ENCODE data around the gene FAM20C. TPM values are rescaled to one million over a fixed set of nuclear protein-coding genes. Genes with fewer than 3 reads are reported as not detected.

Gene FAM20C
- total RNA-seq, 1 experiment from 2014 or later, result 132 TPM

DNA sequence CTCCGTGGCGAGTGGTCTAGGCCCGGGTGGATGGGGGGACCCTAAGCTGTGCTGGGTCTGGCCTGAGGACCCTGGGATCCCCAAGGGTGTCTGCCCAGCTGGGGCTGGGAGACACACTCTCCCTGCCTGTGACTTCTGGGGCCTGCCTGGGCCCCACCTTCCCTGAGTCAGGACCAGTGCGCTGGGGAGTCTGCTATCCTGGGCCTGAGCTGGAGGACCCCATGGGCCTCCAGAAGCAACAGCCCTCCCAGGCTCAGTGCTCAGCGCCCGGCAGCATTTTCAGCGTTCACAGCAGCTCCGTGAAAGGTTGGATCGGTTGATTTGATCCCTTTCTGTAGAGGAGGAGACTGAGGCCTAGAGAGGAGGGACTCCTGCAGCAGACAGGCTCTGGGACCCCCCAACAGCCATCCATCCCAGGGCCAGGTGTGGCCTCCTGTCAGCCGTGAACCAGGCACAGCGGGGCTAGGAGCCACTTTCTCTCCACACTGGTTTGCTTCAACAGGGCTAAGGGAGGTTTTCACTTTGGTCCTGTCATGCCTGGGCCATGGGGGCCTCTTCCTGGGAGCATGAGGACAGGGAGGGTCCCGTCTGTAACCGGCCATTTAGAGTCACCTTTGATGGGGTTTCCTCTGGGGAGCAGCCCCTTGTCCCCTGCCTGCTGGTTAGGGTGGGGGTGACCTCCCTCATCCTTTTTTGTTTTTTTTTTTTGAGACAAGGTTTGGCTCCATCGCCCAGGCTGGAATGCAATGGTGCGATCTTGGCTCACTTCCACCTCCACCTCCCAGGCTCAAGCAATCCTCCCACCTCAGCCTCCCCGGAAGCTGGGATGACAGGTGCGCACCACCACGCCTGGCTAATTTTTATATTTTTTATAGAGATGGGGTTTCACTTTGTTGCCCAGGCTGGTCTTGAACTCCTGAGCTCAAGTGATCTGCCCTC lies 110.0 kb downstream of the FAM20C start:
- DNase-seq (ENCODE audit: low spot score), result no peak

DNA sequence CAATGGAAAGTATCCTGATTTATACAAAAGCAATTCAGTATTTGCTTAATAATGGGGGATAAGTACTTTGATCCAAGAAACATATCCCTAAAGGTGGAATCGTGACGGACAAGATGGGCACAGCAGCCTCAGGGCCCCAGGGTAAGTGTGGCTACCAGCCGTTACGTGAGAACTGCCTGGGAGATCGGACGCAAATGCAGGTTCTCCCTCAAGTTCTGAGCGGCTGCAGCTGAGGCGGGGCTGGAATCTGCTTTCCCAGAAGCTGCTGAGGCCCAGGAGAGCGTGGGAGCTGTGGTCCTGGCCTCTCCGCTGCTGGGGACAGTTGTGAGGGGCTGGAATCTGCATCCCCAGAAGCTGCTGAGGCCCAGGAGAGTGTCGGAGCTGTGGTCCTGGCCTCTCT lies 111.1 kb downstream of the FAM20C start:
- no peak for DNase-seq (ENCODE audit: low spot score)

DNA sequence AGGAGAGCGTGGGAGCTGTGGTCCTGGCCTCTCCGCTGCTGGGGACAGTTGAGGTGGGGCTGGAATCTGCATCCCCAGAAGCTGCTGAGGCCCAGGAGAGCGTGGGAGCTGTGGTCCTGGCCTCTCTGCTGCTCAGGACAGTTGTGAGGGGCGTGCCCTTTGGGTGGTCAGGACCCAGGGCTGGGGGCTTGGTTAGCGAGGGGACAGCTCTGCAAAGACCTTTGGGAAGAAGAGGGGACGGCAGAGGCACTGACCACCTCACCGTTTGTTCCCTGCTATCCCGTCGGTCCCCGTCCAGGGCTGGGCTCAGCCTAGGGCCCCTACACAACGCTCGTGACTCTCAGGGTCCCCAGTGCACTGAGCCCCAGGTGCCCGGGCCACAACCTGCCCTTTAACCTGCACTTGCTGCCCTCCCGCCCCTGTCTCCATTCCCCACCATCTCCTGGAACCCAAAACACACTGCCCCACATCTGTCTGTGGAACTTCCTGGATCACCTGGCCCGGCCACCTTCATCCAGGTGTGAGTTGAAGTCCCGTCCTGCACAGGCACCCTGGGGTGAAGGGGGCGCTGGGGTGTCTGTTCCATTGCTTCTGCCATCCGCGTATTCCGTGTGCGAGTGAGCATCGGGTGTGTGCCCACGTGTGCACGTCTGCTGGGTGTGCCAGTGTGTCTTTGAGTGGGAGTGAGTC lies 111.7 kb downstream of the FAM20C start:
- no peak for DNase-seq (ENCODE audit: low spot score)

DNA sequence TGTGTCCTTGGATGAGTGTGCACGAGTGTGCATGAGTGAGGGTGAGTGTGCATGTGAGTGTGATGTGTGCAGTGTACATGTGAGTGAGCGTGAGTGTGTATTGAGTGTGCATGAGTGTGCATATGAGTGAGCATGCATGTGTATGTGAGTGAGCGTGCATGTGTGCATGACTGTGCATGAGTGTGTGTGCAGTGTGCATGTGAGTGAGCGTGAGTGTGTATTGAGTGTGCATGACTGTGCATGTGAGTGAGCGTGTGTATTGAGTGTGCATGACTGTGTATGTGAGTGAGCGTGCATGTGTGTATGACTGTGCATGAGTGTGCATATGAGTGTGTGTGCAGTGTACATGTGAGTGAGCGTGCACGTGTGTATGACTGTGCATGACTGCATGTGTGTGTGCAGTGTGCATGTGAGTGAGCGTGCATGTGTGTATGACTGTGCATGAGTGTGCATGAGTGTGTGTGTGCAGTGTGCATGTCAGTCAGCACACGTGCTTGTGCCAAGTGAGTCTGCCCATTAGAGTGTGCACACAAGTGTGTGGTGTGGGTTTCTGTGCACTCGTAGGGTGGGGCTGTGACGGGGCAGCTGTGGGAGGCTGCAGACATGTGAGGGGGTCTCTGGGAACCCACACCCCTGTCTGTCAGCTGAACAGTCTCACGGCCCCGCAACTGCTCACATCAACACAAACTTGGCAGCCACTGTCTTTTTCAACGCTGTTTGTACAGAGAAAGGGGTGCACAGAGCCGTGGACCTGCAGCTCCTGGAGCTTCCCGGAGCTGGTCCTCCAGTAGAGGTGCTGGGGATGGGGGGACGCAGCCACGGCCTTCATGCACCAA lies 112.4 kb downstream of the FAM20C start:
- no peak for DNase-seq (ENCODE audit: low spot score)

DNA sequence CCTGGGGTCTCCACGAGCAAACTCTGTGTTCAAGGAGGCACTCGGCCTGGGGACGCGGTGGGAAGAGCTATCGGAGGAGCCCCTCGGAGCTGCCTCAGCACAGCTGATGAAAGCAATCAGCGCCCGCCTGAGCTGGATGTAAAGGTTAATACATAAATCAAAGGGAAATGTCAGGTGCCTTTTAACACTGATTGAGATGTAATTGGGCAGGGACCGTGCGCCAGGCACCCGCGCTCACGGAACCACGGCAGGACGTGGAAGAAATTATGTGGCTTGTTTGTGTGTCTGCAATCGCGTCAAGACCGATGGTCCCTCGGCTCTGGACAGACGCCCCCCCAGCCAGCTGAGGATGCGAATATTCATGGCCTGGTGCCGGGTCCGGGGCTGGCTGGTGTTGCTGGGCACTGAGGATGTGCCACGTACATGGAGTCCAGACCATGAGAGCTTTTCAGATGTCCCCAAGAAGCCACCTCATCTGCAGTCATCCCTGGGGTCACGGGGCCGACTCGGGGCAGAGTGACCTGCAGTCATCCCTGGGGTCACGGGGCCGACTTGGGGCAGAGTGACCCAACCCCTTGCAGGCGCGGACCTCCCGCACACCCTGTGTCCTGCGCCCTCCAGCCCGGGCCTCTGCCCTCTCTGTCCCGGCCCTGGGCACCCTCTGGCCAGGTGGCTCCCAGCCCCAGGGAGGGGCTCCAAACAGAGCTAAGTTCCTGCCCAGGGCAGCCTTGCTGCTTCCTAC lies 113.2 kb downstream of the FAM20C start:
- DNase-seq (ENCODE audit: low spot score), result no peak

DNA sequence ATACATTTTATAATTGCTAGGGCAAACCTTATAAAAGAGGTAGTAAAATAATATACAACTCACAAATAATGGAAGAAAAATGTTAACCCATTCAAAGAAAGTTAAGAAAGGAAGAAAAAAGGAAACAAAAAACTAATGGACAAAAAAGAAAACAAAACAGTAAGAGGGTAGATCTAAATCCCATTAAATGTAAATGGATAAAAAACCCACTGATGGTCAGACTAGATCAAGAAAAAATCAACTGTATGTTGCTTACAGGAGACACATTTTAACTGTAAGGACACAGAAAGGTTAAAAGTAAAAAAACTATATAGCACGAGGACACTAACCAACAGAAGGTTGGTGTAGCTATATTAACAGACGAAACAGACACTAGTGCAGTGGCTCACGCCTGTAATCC lies 115.6 kb downstream of the FAM20C start:
- no peak for DNase-seq (ENCODE audit: low spot score)

DNA sequence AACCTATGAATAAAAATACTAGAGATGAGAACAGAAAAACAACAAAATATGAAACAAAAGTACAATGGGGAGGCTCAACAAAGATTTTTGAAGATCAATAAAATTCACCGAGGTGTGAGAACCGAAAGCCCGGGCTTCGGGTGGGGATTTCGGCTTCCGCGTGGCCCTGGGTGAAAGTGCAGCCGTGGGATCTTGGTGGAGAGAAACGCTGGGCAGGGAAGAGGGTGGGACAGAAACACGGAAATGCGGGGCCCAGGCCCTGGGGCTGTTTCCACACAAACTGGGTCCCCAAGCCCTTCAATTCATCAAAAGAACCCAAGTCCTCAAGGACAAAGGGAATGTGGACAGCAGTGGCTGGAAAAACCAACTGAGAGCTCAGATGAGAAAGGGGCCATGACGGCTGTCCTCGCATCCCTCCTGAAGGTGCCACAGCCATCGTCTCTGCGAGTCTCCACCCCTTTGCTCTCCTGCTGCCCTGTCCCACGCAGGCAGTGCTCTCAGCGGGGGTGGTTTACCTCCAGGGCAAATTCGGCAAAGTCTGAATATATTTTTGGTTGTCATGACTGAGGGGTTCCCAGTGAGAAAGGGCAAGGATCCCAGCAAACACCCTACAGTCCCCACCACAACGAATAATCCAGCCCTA lies 117.3 kb downstream of the FAM20C start:
- no peak for DNase-seq (ENCODE audit: low spot score)

Other genes starting within 250 kb of the FAM20C start
- not detected in 2 replicates for gene FOXL3, start 97.6 kb downstream of the FAM20C start, total RNA-seq (2014; rRNA removed; shearing (Covaris generic))

Data from H4 (cell line).